GM20000 (cell line): ENCODE data around the gene NPM3.
A peak's percentile ranks its signal among the peaks of the same experiment; 100 is the strongest.

Experiments used
- DNase-seq: peaks from one replicate; pipeline ENCODE4 v3.0.0; 2012; ENCODE audit warnings: low spot score
- TF ChIP-seq, protein P1 (sequence below): IDR thresholded peaks from 2 replicates; pipeline ENCODE4 v1.5.1; 2012; ENCODE audit warnings: mild to moderate bottlenecking, control low read depth; ENCODE audit errors: extremely low read depth, missing control alignments

Gene NPM3

DNA sequence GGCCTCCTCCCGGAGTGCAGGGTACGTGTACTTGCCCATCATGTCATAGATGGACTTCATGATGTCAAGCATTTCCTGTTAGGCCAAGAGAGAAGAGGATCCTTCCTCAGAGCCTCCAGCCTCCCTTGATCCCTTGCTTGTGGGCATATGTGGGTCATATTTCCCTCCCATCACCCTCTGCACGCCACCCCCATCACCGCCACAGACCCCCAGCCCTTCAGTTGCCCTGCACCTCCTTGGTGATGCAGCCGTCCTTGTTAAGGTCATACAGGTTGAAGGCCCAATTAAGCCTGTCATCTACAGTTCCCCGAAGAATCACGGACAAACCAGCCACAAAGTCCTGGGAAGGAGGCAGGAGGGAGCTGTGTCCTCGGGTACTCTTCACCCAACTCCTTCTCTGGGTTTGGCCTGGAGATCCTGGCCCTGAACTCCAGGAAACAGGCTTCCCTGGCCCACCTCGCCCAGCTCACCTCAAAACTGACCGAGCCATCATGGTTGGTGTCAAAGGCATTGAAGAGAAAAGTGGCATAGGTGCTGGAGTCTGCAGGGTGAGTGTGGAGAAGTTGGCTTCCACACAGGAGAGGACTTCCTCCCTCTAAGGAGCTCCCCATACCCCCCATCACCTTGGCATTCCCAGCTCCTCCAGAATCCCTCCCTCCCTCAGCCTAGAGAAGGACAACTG, 44.8 kb upstream of the NPM3 start:
- TF ChIP-seq, protein P1, sequence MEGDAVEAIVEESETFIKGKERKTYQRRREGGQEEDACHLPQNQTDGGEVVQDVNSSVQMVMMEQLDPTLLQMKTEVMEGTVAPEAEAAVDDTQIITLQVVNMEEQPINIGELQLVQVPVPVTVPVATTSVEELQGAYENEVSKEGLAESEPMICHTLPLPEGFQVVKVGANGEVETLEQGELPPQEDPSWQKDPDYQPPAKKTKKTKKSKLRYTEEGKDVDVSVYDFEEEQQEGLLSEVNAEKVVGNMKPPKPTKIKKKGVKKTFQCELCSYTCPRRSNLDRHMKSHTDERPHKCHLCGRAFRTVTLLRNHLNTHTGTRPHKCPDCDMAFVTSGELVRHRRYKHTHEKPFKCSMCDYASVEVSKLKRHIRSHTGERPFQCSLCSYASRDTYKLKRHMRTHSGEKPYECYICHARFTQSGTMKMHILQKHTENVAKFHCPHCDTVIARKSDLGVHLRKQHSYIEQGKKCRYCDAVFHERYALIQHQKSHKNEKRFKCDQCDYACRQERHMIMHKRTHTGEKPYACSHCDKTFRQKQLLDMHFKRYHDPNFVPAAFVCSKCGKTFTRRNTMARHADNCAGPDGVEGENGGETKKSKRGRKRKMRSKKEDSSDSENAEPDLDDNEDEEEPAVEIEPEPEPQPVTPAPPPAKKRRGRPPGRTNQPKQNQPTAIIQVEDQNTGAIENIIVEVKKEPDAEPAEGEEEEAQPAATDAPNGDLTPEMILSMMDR, result no peak
- DNase-seq, result peak; percentile 3

DNA sequence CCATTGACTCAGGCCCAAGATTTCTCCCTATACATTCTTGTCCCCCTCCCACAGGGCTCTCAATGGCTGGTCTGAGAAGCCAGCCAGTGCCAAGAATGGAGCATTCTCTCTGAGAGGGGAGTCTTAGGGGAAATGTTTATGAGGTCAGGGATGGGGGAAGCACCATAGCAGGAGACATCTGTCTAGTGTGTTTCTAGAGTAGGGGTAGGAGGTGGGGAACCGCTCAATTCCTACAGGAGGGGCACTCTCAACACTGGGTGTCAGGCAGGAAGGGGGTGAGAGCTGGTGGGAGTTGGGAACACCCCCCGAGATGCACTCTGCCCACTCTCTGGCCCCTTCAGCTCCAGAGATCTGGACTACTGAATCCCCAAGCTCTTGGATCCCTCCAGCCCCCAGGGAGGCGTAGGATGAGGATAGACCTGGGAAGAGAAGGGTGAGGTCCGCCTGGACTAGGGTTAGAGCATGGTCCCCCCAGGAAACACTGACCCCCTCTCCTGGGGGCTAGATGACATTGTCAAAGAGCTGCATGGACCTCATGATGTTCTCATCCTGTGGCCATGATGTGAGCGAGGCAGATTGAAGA, 43.7 kb upstream of the NPM3 start:
- TF ChIP-seq, protein P1, result no peak
- DNase-seq, result peak; percentile 2

DNA sequence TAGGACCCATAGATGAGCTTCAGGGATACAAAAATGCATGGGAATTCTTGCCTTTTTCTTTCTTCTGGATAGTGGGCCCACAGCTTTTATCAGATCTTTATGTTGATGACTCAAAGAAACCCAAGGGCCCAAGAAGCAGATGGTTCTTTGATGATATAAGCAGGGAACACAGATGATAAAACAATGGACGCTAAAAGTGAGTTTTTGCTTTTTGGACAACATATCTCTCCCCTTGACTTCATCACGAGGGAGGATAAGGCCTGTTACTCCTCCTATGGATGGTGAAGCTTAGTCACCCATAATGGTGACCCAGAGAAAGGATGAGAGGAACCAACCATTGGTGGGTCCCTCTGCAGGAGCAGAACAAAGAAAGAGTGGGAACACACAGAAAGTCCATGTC, 41.5 kb upstream of the NPM3 start:
- no peak for DNase-seq
- TF ChIP-seq, protein P1, result no peak

DNA sequence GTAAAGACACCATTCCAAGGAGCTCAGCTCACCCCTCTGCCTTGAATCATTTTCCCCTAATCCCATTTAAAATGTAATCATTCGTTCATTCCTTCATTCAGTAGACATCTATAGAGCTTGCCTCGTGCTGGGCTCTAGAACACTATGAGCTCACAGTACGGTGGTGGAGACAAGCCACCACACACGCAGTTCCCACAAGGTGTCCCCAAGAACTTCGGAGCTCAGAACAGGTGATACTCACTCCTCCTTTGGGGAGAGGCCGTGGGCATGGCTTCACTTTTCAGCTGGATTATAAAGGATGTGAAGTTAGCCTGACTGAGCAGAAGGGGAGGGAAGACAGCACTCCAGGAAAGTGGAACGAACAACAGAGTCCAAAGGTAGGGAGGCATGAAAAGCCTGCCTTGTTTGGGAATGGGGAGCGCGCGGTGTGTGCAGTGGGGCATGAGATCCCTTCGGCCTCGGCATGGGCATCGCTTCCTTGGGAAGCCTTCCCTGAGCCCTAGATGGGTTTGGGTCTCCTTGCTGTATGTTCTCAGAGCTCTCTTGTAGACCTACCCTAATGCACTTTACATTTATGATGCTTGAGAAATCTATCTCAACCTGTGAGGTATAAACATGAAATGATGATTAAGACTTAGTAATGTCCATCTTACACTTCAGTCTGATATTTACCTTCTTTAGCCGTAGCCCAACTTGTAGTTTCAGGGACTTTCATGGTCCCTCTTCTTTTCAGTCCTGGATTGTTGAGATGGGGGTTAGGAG, 35.8 kb upstream of the NPM3 start:
- TF ChIP-seq, protein P1, result no peak
- DNase-seq, result peak; percentile 45

DNA sequence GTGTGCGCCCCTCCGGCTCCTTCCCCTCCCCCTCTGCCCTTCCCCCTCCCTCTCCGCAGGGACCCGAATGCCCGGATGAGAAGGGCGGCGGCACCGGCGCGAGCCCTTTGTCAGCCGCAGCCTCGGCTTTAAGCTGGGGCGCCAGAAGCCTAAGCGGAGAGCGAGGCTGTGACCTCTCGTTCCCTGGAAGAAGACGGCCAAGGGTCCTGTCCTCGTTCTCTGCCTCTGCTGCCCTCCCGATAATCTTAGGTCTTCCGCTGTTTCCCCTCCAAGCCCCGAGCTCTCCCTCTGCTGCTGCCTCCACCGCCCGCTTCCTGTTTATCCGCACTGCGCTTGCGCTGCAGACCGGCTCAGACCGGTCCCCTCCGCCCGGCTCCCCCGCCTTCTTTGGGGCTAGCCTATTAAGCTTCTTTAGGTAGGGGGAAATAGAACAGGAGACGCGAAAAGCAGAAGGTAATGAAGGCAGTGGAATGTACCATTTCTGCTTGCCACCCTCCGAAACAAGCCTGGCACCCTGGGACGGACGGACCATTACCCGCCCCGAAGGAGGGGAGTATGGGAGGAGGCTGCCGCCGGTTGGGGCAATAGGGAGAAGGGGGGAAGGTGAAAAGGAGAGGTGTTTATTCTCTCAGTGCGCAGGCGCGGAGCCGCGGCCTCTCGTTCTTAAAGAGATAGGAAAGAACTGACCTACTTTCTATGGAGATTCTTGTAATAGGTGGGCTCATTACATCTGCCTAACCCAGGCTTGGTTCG, 35.0 kb upstream of the NPM3 start, which contains the start of gene OGA:
Gene OGA (minus strand): TSS at position 326 of the 753 bp plus-strand sequence. CDS start 422 bp downstream, outside the sequence.
- DNase-seq, result peak; percentile 94
- TF ChIP-seq, protein P1, result no peak

DNA sequence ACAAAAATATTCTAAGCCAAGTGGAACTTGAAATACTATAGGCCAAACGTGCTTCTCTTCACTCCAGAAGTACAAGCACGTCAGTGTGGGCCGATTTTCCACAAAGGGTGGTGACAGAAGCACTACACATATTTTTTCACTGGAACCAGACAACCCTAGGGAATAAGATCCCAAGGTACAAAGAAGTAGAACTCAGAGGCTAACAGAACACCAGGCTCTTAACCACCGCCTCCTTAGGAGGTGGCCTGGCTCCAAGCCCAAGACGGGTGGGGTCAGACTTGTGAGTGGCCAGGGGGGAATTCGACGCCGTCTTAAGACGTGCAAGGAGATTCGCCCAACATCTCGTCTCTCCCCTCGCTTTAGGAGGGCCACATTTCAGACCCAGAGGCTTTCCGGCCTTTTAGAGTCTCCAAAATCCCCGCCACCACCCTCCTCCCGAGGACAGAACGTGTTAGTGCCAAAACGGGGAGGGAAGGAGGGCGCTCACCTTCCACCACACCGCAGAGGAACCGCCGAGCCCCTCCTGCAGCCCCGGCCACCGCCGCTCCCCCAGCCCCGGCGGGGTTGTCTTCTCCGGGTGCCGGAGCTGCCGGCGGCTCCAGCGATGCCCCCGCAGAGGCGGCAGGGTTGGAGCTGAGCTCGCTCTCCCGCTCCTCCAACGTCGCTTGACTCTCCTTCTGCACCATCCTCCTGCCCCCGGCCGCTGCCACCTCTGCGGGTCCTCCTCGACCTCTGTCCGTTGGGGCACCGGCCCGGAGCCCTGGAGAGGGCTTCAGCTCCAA, 34.3 kb upstream of the NPM3 start:
- peak; percentile 42 for DNase-seq
- TF ChIP-seq, protein P1, result no peak
